Testis (tissue), 2 donors: ENCODE data around the gene LYVE1.

Experiments
- CTCF ChIP-seq, 3 experiments: fragments of 450-650 bp in 2 of 3; fragments of 200-600 bp in 1 of 3; sonication (generic) in 1 of 3; IDR thresholded peaks; one replicate each; pipeline ENCODE4 v1.5.1; 2016 to 2019; ENCODE audit warnings: antibody characterized with exemption in 3 of 3, mild to moderate bottlenecking in 2 of 3, moderate library complexity in 1 of 3
- POLR2A ChIP-seq: fragments of 450-650 bp; IDR thresholded peaks from one replicate; pipeline ENCODE4 v1.6.1; 2017; ENCODE audit warnings: antibody characterized with exemption, mild to moderate bottlenecking, moderate library complexity

GRCh38 chr11:10522921-10523320 lies 45.5 kb downstream of the LYVE1 start:
- no peak for TF ChIP-seq CTCF (IDR thresholded peaks at IDR 0.05)
- no peak for TF ChIP-seq POLR2A
